Measurements from ENCODE around the gene TENT5A.

Gene TENT5A

GRCh38 chr6:81731814-81732213 is 20.7 kb downstream of the TENT5A start:
- Histone ChIP-seq H3K36me3 (ENCODE audit: insufficient read depth, low read length) (no peaks in the 10 kb centered on the region), H3K4me3 (ENCODE audit: low read depth in 1 of 2, low read length in 2 of 2) (no peak overlapping the region), H3K27me3 (ENCODE audit: control insufficient read depth in 1 of 2, insufficient read depth in 2 of 2, low read length in 2 of 2) (no peaks in the 10 kb centered on the region), H3K4me1 (ENCODE audit: insufficient read depth, low read length) (peaks cover 5% of the 10 kb centered on the region), H3K27ac (ENCODE audit: low read depth, low read length) (no peak overlapping the region), H3K9ac (ENCODE audit: low read length) (no peak overlapping the region), H3K9me3 (ENCODE audit: low read length) (no peaks in the 10 kb centered on the region)

GRCh38 chr6:81727876-81728517 is 24.5 kb downstream of the TENT5A start:
- peaks cover 5% of the 10 kb centered on the region for H3K4me1 ChIP-seq (ENCODE audit: insufficient read depth, low read length)
- H3K9ac ChIP-seq (ENCODE audit: low read length), result no peak overlapping the region
- no peaks in the 10 kb centered on the region for H3K27me3 ChIP-seq (ENCODE audit: control insufficient read depth in 1 of 2, insufficient read depth in 2 of 2, low read length in 2 of 2)
- H3K9me3 ChIP-seq (ENCODE audit: low read length), result no peaks in the 10 kb centered on the region
- no peak overlapping the region for H3K27ac ChIP-seq (ENCODE audit: low read depth, low read length)
- H3K4me3 ChIP-seq (ENCODE audit: low read depth in 1 of 2, low read length in 2 of 2), result no peak overlapping the region
- no peaks in the 10 kb centered on the region for H3K36me3 ChIP-seq (ENCODE audit: insufficient read depth, low read length)

GRCh38 chr6:81725127-81725526 is 27.4 kb downstream of the TENT5A start:
- Histone ChIP-seq H3K9me3 (ENCODE audit: low read length) (no peaks in the 10 kb centered on the region), H3K9ac (ENCODE audit: low read length) (no peak overlapping the region), H3K4me1 (ENCODE audit: insufficient read depth, low read length) (no peaks in the 10 kb centered on the region), H3K27me3 (ENCODE audit: control insufficient read depth in 1 of 2, insufficient read depth in 2 of 2, low read length in 2 of 2) (no peaks in the 10 kb centered on the region), H3K36me3 (ENCODE audit: insufficient read depth, low read length) (no peaks in the 10 kb centered on the region), H3K27ac (ENCODE audit: low read depth, low read length) (no peak overlapping the region), H3K4me3 (ENCODE audit: low read depth in 1 of 2, low read length in 2 of 2) (no peak overlapping the region)

GRCh38 chr6:81722506-81723223 is 29.8 kb downstream of the TENT5A start:
- H3K9me3 ChIP-seq (ENCODE audit: low read length), result no peaks in the 10 kb centered on the region
- no peaks in the 10 kb centered on the region for H3K4me1 ChIP-seq (ENCODE audit: insufficient read depth, low read length)
- H3K9ac ChIP-seq (ENCODE audit: low read length), result no peak overlapping the region
- H3K4me3 ChIP-seq (ENCODE audit: low read depth in 1 of 2, low read length in 2 of 2), result no peak overlapping the region
- H3K27me3 ChIP-seq (ENCODE audit: control insufficient read depth in 1 of 2, insufficient read depth in 2 of 2, low read length in 2 of 2), result no peaks in the 10 kb centered on the region
- H3K36me3 ChIP-seq (ENCODE audit: insufficient read depth, low read length), result no peaks in the 10 kb centered on the region
- no peak overlapping the region for H3K27ac ChIP-seq (ENCODE audit: low read depth, low read length)

GRCh38 chr6:81720427-81720826 is 32.1 kb downstream of the TENT5A start:
- H3K27ac ChIP-seq (ENCODE audit: low read depth, low read length), result no peak overlapping the region
- no peaks in the 10 kb centered on the region for H3K9me3 ChIP-seq (ENCODE audit: low read length)
- no peaks in the 10 kb centered on the region for H3K27me3 ChIP-seq (ENCODE audit: control insufficient read depth in 1 of 2, insufficient read depth in 2 of 2, low read length in 2 of 2)
- no peak overlapping the region for H3K9ac ChIP-seq (ENCODE audit: low read length)
- H3K4me1 ChIP-seq (ENCODE audit: insufficient read depth, low read length), result no peaks in the 10 kb centered on the region
- no peak overlapping the region for H3K4me3 ChIP-seq (ENCODE audit: low read depth in 1 of 2, low read length in 2 of 2)
- no peaks in the 10 kb centered on the region for H3K36me3 ChIP-seq (ENCODE audit: insufficient read depth, low read length)

- no peaks in the 10 kb centered on the region for H3K4me1 ChIP-seq (ENCODE audit: insufficient read depth, low read length)
- no peaks in the 10 kb centered on the region for H3K36me3 ChIP-seq (ENCODE audit: insufficient read depth, low read length)
- no peak overlapping the region for H3K4me3 ChIP-seq (ENCODE audit: low read depth in 1 of 2, low read length in 2 of 2)
- H3K9me3 ChIP-seq (ENCODE audit: low read length), result no peaks in the 10 kb centered on the region
- no peak overlapping the region for H3K9ac ChIP-seq (ENCODE audit: low read length)
- H3K27me3 ChIP-seq (ENCODE audit: control insufficient read depth in 1 of 2, insufficient read depth in 2 of 2, low read length in 2 of 2), result no peaks in the 10 kb centered on the region
- H3K27ac ChIP-seq (ENCODE audit: low read depth, low read length), result no peak overlapping the region
Measured at GRCh38 chr6:81718126-81718525, 34.4 kb downstream of the TENT5A start.

GRCh38 chr6:81714684-81715083 is 37.8 kb downstream of the TENT5A start:
- Histone ChIP-seq H3K4me3 (ENCODE audit: low read depth in 1 of 2, low read length in 2 of 2) (no peak overlapping the region), H3K36me3 (ENCODE audit: insufficient read depth, low read length) (no peaks in the 10 kb centered on the region), H3K9ac (ENCODE audit: low read length) (no peak overlapping the region), H3K27ac (ENCODE audit: low read depth, low read length) (no peak overlapping the region), H3K4me1 (ENCODE audit: insufficient read depth, low read length) (no peaks in the 10 kb centered on the region), H3K9me3 (ENCODE audit: low read length) (no peaks in the 10 kb centered on the region), H3K27me3 (ENCODE audit: control insufficient read depth in 1 of 2, insufficient read depth in 2 of 2, low read length in 2 of 2) (no peaks in the 10 kb centered on the region)

- H3K4me3 ChIP-seq (ENCODE audit: low read depth in 1 of 2, low read length in 2 of 2), result no peak overlapping the region
- no peaks in the 10 kb centered on the region for H3K9me3 ChIP-seq (ENCODE audit: low read length)
- no peaks in the 10 kb centered on the region for H3K36me3 ChIP-seq (ENCODE audit: insufficient read depth, low read length)
- H3K27ac ChIP-seq (ENCODE audit: low read depth, low read length), result no peak overlapping the region
- no peak overlapping the region for H3K9ac ChIP-seq (ENCODE audit: low read length)
- H3K27me3 ChIP-seq (ENCODE audit: control insufficient read depth in 1 of 2, insufficient read depth in 2 of 2, low read length in 2 of 2), result no peaks in the 10 kb centered on the region
- no peaks in the 10 kb centered on the region for H3K4me1 ChIP-seq (ENCODE audit: insufficient read depth, low read length)
Measured at GRCh38 chr6:81713205-81713604, 39.3 kb downstream of the TENT5A start.

- no peaks in the 10 kb centered on the region for H3K36me3 ChIP-seq (ENCODE audit: insufficient read depth, low read length)
- no peak overlapping the region for H3K9ac ChIP-seq (ENCODE audit: low read length)
- no peaks in the 10 kb centered on the region for H3K9me3 ChIP-seq (ENCODE audit: low read length)
- H3K27me3 ChIP-seq (ENCODE audit: control insufficient read depth in 1 of 2, insufficient read depth in 2 of 2, low read length in 2 of 2), result no peaks in the 10 kb centered on the region
- no peak overlapping the region for H3K4me3 ChIP-seq (ENCODE audit: low read depth in 1 of 2, low read length in 2 of 2)
- H3K27ac ChIP-seq (ENCODE audit: low read depth, low read length), result no peak overlapping the region
- no peaks in the 10 kb centered on the region for H3K4me1 ChIP-seq (ENCODE audit: insufficient read depth, low read length)
Measured at GRCh38 chr6:81708113-81708699, 44.3 kb downstream of the TENT5A start.

- H3K9ac ChIP-seq (ENCODE audit: low read length), result no peak overlapping the region
- H3K9me3 ChIP-seq (ENCODE audit: low read length), result no peaks in the 10 kb centered on the region
- no peaks in the 10 kb centered on the region for H3K36me3 ChIP-seq (ENCODE audit: insufficient read depth, low read length)
Measured at GRCh38 chr6:81704700-81705099, 47.8 kb downstream of the TENT5A start.

GRCh38 chr6:81700414-81700813 is 52.1 kb downstream of the TENT5A start:
- Histone ChIP-seq H3K9ac (ENCODE audit: low read length) (no peak overlapping the region), H3K4me3 (ENCODE audit: low read depth in 1 of 2, low read length in 2 of 2) (no peak overlapping the region), H3K4me1 (ENCODE audit: insufficient read depth, low read length) (peaks cover 16% of the 10 kb centered on the region), H3K27ac (ENCODE audit: low read depth, low read length) (no peak overlapping the region), H3K9me3 (ENCODE audit: low read length) (no peaks in the 10 kb centered on the region), H3K27me3 (ENCODE audit: control insufficient read depth in 1 of 2, insufficient read depth in 2 of 2, low read length in 2 of 2) (no peaks in the 10 kb centered on the region), H3K36me3 (ENCODE audit: insufficient read depth, low read length) (no peaks in the 10 kb centered on the region)

More at GRCh38 chr6:81704700-81705099, 47.8 kb downstream of the TENT5A start:
- Histone ChIP-seq H3K4me3 (ENCODE audit: low read depth in 1 of 2, low read length in 2 of 2) (no peak overlapping the region), H3K4me1 (ENCODE audit: insufficient read depth, low read length) (peaks cover 5% of the 10 kb centered on the region), H3K27me3 (ENCODE audit: control insufficient read depth in 1 of 2, insufficient read depth in 2 of 2, low read length in 2 of 2) (no peaks in the 10 kb centered on the region), H3K27ac (ENCODE audit: low read depth, low read length) (no peak overlapping the region)

Measured in muscle layer of colon (tissue), 2 donors.